ENCODE measurements around the gene PCDHGA3. TPM values are rescaled to one million over a fixed set of nuclear protein-coding genes. Genes with fewer than 3 reads are reported as not detected.
"Not testable (repeated sequence)": the region's sequence is repeated elsewhere in the genome, so short reads cannot be mapped to it uniquely, and the experiment has no call there.

The PCDHGA3 gene
- total RNA-seq, 2 donors from 2014 or later, result 7.0 to 8.9 TPM

DNA sequence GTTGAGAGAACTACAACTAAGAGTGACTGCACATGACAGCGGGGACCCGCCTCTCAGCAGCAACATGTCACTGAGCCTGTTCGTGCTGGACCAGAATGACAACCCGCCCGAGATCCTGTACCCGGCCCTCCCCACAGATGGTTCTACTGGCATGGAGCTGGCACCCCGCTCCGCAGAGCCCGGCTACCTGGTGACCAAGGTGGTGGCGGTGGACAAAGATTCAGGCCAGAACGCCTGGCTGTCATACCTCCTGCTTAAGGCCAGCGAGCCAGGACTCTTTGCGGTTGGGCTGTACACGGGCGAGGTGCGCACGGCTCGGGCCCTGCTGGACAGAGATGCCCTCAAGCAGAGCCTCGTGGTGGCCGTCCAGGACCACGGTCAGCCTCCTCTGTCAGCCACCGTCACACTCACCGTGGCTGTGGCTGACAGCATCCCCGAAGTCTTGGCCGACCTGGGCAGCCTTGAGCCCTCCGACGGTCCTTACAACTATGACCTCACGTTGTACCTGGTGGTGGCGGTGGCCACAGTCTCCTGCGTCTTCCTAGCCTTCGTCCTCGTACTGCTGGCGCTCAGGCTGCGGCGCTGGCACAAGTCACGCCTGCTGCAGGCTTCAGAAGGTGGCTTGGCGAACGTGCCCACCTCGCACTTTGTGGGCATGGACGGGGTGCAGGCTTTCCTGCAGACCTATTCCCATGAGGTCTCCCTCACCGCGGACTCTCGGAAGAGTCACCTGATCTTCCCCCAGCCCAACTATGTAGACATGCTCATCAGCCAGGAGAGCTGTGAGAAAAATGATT is 41.0 kb downstream of the PCDHGA3 start:
- peaks cover 4% of the 10 kb centered on the region for H3K36me3 ChIP-seq
- H3K27ac ChIP-seq, result no peak overlapping the region
- no peaks in the 10 kb centered on the region for H3K27me3 ChIP-seq
- DNase-seq (ENCODE audit: low spot score), result no peak
- H3K4me3 ChIP-seq, result no peak overlapping the region
- H3K9me3 ChIP-seq, result peaks cover 6 to 91% of the 10 kb centered on the region in 2 donors
- peaks cover 0 to 4% of the 10 kb centered on the region in 2 donors for H3K4me1 ChIP-seq
- TF ChIP-seq, protein P1, sequence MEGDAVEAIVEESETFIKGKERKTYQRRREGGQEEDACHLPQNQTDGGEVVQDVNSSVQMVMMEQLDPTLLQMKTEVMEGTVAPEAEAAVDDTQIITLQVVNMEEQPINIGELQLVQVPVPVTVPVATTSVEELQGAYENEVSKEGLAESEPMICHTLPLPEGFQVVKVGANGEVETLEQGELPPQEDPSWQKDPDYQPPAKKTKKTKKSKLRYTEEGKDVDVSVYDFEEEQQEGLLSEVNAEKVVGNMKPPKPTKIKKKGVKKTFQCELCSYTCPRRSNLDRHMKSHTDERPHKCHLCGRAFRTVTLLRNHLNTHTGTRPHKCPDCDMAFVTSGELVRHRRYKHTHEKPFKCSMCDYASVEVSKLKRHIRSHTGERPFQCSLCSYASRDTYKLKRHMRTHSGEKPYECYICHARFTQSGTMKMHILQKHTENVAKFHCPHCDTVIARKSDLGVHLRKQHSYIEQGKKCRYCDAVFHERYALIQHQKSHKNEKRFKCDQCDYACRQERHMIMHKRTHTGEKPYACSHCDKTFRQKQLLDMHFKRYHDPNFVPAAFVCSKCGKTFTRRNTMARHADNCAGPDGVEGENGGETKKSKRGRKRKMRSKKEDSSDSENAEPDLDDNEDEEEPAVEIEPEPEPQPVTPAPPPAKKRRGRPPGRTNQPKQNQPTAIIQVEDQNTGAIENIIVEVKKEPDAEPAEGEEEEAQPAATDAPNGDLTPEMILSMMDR (IDR thresholded peaks at IDR 0.05), result no peak

DNA sequence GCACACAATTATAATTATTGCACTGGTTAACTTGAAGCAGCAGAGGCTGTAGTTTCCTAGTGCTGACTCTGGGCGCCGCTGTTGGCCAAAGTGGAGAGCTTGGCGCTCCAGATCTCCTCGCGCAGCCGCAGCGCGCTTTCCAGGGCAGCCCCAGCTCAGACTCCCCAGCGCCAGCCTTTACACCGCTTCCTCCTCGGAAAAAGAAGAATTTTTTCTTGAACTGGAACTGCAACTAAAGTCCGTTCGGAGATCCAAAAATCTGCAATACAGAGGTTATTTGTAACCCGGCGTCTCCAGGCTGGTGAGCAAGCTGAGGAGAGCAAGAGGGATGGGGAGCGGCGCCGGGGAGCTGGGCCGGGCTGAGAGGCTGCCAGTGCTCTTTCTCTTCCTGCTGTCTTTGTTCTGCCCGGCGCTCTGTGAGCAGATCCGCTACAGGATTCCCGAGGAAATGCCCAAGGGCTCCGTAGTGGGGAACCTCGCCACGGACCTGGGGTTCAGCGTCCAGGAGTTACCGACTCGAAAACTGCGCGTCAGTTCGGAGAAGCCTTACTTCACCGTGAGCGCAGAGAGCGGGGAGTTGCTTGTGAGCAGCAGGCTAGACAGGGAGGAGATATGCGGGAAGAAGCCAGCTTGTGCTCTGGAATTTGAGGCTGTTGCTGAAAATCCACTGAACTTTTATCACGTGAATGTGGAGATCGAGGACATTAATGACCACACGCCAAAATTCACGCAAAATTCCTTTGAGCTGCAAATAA is 44.1 kb downstream of the PCDHGA3 start, which contains the start of gene PCDHGB4:
TSS of gene PCDHGB4 (plus strand) at position 142 of the 755 bp plus-strand sequence. CDS start at position 329, 187 bp downstream.
- not testable (repeated sequence) for H3K27me3 ChIP-seq; DNase-seq (ENCODE audit: low spot score); H3K4me1 ChIP-seq; H3K36me3 ChIP-seq; H3K27ac ChIP-seq
- Histone ChIP-seq H3K9me3 (peaks cover 10 to 94% of the 10 kb centered on the region in 2 donors), H3K4me3 (peak within 1 kb of the TSS; percentile 33 to 39)
- TF ChIP-seq, protein P1 (IDR thresholded peaks at IDR 0.05), result peak; percentile 42 to 70

DNA sequence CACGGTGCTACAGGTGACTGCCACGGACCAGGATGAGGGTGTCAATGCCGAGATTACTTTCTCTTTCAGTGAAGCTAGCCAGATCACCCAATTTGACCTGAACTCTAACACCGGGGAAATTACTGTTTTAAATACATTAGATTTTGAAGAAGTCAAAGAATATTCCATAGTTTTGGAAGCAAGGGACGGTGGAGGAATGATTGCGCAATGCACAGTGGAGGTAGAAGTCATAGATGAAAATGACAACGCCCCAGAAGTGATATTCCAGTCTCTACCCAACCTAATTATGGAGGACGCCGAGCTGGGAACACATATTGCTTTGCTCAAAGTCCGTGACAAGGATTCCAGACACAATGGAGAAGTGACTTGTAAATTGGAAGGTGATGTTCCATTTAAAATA is 45.0 kb downstream of the PCDHGA3 start:
- peaks cover 7% of the 10 kb centered on the region for H3K36me3 ChIP-seq
- H3K27me3 ChIP-seq, result no peaks in the 10 kb centered on the region
- H3K4me1 ChIP-seq, result no peaks in the 10 kb centered on the region
- H3K27ac ChIP-seq, result no peak overlapping the region
- H3K4me3 ChIP-seq, result no peak overlapping the region
- peaks cover 10 to 94% of the 10 kb centered on the region in 2 donors for H3K9me3 ChIP-seq
- TF ChIP-seq, protein P1 (IDR thresholded peaks at IDR 0.05), result no peak
- no peak for DNase-seq (ENCODE audit: low spot score)

DNA sequence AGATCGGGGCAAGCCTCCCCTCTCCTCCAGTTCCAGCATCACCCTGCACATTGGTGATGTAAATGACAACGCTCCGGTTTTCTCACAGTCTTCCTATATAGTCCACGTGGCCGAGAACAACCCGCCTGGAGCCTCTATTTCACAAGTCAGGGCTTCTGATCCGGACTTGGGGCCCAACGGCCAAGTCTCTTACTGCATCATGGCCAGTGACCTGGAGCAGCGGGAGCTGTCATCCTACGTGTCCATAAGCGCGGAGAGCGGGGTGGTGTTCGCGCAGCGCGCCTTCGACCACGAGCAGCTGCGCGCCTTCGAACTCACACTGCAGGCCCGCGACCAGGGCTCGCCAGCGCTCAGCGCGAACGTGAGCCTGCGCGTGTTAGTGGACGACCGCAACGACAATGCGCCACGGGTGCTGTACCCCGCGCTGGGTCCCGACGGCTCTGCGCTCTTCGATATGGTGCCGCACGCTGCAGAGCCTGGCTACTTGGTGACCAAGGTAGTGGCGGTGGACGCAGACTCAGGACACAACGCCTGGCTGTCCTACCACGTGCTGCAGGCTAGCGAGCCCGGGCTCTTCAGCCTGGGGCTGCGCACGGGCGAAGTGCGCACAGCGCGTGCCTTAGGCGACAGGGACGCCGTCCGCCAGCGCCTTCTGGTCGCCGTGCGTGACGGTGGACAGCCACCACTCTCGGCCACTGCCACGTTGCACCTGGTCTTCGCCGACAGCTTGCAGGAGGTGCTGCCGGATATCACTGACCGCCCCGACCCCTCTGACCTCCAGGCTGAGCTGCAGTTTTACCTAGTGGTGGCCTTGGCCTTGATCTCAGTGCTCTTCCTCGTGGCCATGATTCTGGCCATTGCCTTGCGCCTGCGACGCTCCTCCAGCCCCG is 45.8 kb downstream of the PCDHGA3 start:
- no peak for DNase-seq (ENCODE audit: low spot score)
- no peaks in the 10 kb centered on the region for H3K27me3 ChIP-seq
- TF ChIP-seq, protein P1 (IDR thresholded peaks at IDR 0.05), result no peak
- H3K9me3 ChIP-seq, result peaks cover 10 to 94% of the 10 kb centered on the region in 2 donors
- H3K4me3 ChIP-seq, result no peak overlapping the region
- H3K4me1 ChIP-seq, result no peaks in the 10 kb centered on the region
- H3K27ac ChIP-seq, result no peak overlapping the region
- H3K36me3 ChIP-seq, result peaks cover 7% of the 10 kb centered on the region

DNA sequence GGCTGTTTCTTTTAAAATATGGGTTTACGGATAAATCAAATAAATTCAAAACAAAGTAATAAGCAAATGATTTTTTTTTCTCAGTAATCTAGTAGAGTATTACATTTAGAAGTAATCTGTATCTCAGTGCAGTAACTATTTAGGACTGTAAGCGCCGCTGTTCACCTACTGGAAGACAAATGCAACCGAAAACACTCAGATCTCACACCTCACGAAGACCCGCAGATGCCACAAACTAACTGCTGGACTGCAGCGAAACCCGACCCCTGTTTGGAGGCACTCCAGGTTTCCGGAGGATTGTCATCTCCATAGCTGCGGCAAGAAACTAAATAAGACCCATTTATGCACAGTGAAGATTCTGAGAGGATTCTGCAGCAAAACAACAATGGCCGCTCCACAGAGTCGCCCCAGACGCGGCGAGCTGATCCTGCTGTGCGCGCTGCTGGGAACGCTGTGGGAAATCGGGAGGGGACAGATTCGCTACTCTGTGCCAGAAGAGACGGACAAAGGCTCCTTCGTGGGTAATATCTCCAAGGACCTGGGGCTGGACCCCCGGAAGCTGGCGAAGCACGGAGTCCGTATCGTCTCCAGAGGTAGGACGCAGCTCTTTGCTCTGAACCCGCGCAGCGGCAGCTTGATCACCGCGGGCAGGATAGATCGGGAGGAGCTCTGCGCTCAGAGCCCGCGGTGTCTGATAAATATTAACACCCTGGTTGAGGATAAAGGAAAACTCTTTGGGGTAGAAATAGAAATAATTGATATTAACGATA is 49.0 kb downstream of the PCDHGA3 start, which contains the start of gene PCDHGA8:
TSS of gene PCDHGA8 (plus strand) at position 205 of the 770 bp plus-strand sequence. CDS start at position 386, 181 bp downstream.
- TF ChIP-seq, protein P1 (IDR thresholded peaks at IDR 0.05), result no peak
- no peak within 1 kb of the TSS for H3K4me3 ChIP-seq
- H3K9me3 ChIP-seq, result peaks cover 10 to 88% of the 10 kb centered on the region in 2 donors
- no peak for DNase-seq (ENCODE audit: low spot score)
- H3K27ac ChIP-seq, result no peak within 1 kb of the TSS
- peaks cover 3% of the 10 kb centered on the region for H3K36me3 ChIP-seq
- no peaks in the 10 kb centered on the region for H3K27me3 ChIP-seq
- no peaks in the 10 kb centered on the region for H3K4me1 ChIP-seq
